HepG2 (cell line): Measurements from ENCODE around the gene DCAF15. TPM values are rescaled to one million over a fixed set of nuclear protein-coding genes. Genes with fewer than 3 reads are reported as not detected.

ENCODE experiments used
- FOXC1 ChIP-seq: sonication (generic); formaldehyde crosslinking; IDR thresholded peaks from 2 replicates; pipeline ENCODE4 v1.8.0; 2022; ENCODE audit warnings: mild to moderate bottlenecking, missing genetic modification reagents, borderline replicate concordance
- HES4 ChIP-seq: sonication (generic); formaldehyde crosslinking; IDR thresholded peaks from 2 replicates; pipeline ENCODE4 v1.9.0; 2021; ENCODE audit warnings: mild to moderate bottlenecking, missing genetic modification reagents, borderline replicate concordance
- KAT8 ChIP-seq: IDR thresholded peaks from 2 replicates; pipeline ENCODE4 v1.6.1; 2016; ENCODE audit warnings: missing genetic modification reagents, missing compliant biosample characterization
- MAF1 ChIP-seq: sonication (generic); formaldehyde crosslinking; IDR thresholded peaks from 2 replicates; pipeline ENCODE4 v1.5.0; 2020; ENCODE audit warnings: missing genetic modification reagents, borderline replicate concordance
- REPIN1 ChIP-seq: sonication (generic); formaldehyde crosslinking; IDR thresholded peaks from 2 replicates; pipeline ENCODE4 v1.8.0; 2022; ENCODE audit warnings: missing genetic modification reagents, low read depth, mild to moderate bottlenecking, borderline replicate concordance
- SP2 ChIP-seq: sonication (generic); formaldehyde crosslinking; IDR thresholded peaks from 2 replicates; pipeline ENCODE4 v1.5.1; 2020; ENCODE audit warnings: mild to moderate bottlenecking, missing genetic modification reagents
- SRSF4 ChIP-seq: fragments of 200-400 bp; formaldehyde crosslinking; IDR thresholded peaks from one replicate; pipeline ENCODE4 v1.6.1; 2018; ENCODE audit warnings: mild to moderate bottlenecking, low read depth, low read length, moderate library complexity; ENCODE audit not compliant: poor library complexity, severe bottlenecking
- ZMAT3 ChIP-seq: sonication (generic); formaldehyde crosslinking; conservative IDR thresholded peaks from 2 replicates; pipeline ENCODE4 v1.7.0; 2021; ENCODE audit warnings: missing genetic modification reagents
- ZNF160 ChIP-seq: sonication (generic); formaldehyde crosslinking; IDR thresholded peaks from 2 replicates; pipeline ENCODE4 v1.8.0; 2022; ENCODE audit warnings: mild to moderate bottlenecking, inconsistent platforms, missing genetic modification reagents
- ZNF615 ChIP-seq: sonication (generic); formaldehyde crosslinking; IDR thresholded peaks from 2 replicates; pipeline ENCODE4 v1.5.0; 2020; ENCODE audit warnings: mild to moderate bottlenecking, missing genetic modification reagents, borderline replicate concordance
- ZNF790 ChIP-seq: sonication (generic); formaldehyde crosslinking; IDR thresholded peaks from 2 replicates; pipeline ENCODE4 v1.8.0; 2022; ENCODE audit warnings: missing genetic modification reagents, mild to moderate bottlenecking, borderline replicate concordance
- polyA plus RNA-seq, 8 experiments: library from polyadenylated mRNA; depleted of rRNA in 3 of 8; stranded (reverse) in 7 of 8; unstranded in 1 of 8; fragments of >200 nt; fragmentation: Illumina TruSeq in 4 of 8; extraction: Trizol in 4 of 8; gene quantifications; 2 replicates each; pipeline versions ENCODE4 v1.2.1 to v1.2.3, GENCODE V29; 2011 to 2016; ENCODE audit warnings: low read depth in 4 of 8, missing spikeins in 1 of 8, mixed read lengths in 1 of 8; ENCODE audit not compliant: insufficient read depth in 1 of 8
- total RNA-seq, 5 experiments: library from RNA; depleted of rRNA; stranded (reverse); fragments of >200 nt; fragmentation: Illumina TruSeq; extraction: Trizol; gene quantifications; 2 replicates each; pipeline ENCODE4 v1.2.3, GENCODE V29; 2016; ENCODE audit warnings: low read depth in 1 of 5
- TF ChIP-seq, protein P1 (sequence below): sonication (generic); formaldehyde crosslinking; IDR thresholded peaks from 2 replicates; pipeline ENCODE4 v1.4.0; 2020; ENCODE audit warnings: missing genetic modification reagents
- TF ChIP-seq, protein P2 (sequence below): sonication (generic); formaldehyde crosslinking; IDR thresholded peaks from 2 replicates; pipeline ENCODE4 v1.4.0; 2020; ENCODE audit warnings: missing genetic modification reagents
- TF ChIP-seq, protein P3 (sequence below): sonication (generic); formaldehyde crosslinking; IDR thresholded peaks from 2 replicates; pipeline ENCODE4 v1.4.0; 2020; ENCODE audit warnings: missing genetic modification reagents
- TF ChIP-seq, protein P4 (sequence below): sonication (generic); formaldehyde crosslinking; IDR thresholded peaks from 2 replicates; pipeline ENCODE4 v1.5.1; 2020; ENCODE audit warnings: missing genetic modification reagents, mild to moderate bottlenecking, borderline replicate concordance
- TF ChIP-seq, protein P5 (sequence below): sonication (generic); formaldehyde crosslinking; IDR thresholded peaks from 2 replicates; pipeline ENCODE4 v1.4.0; 2020; ENCODE audit warnings: mild to moderate bottlenecking, missing genetic modification reagents

The DCAF15 gene
- total and polyA plus RNA-seq, 2 of the 13 experiments (the other 11 are each of a cell fraction or from before 2014, with no cell fraction given), result 13.6 to 14.0 TPM

DNA sequence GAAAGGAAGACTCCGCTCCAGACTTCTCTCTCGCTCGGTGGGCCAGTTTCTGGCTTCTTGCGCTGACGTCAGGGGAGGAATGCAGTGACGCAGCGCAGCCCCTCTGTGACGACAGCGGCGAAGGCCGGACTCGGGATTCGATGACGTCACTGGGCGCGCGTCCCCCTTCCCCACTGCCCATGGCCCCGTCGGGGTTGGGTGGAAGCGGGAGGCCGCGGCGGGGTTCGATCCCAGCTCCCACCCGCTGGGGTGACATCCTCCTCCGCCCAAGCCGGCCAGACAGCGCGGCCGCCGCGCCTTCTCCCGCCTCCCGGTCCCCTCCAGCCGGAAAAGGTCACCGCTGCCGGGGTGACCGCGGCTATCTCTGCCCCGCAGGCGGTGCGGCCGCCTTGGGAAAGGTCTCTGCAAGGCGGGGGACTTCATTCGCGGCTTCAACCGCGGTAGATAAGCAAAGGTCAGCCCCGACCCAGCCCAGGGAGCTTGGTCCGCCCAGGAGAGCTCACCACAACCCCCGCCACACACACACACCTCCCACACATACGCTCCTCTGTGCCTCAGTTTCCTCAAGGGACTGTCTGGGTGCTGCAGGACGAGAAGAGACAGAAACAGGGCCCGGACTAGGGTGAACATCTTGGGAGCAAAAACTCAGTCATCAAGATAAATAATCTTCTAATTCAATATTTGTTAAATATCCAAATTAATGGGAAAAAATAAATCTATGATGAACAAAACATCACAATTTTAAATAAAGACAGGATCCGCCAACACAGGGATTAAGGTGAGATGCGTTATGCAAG lies 54.7 kb downstream of the DCAF15 start (continued):
- TF ChIP-seq, protein P1, sequence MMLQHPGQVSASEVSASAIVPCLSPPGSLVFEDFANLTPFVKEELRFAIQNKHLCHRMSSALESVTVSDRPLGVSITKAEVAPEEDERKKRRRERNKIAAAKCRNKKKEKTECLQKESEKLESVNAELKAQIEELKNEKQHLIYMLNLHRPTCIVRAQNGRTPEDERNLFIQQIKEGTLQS, result peak; percentile 86
- peak; percentile 87 for TF ChIP-seq KAT8 (CRISPR knock-in tag)
- TF ChIP-seq FOXC1 (CRISPR knock-in tag), result peak; percentile 88
- peak; percentile 68; the same call in 1 of the 2 replicates for TF ChIP-seq ZMAT3
- peak; percentile 76 for TF ChIP-seq SP2 (CRISPR knock-in tag)
- TF ChIP-seq, protein P2, sequence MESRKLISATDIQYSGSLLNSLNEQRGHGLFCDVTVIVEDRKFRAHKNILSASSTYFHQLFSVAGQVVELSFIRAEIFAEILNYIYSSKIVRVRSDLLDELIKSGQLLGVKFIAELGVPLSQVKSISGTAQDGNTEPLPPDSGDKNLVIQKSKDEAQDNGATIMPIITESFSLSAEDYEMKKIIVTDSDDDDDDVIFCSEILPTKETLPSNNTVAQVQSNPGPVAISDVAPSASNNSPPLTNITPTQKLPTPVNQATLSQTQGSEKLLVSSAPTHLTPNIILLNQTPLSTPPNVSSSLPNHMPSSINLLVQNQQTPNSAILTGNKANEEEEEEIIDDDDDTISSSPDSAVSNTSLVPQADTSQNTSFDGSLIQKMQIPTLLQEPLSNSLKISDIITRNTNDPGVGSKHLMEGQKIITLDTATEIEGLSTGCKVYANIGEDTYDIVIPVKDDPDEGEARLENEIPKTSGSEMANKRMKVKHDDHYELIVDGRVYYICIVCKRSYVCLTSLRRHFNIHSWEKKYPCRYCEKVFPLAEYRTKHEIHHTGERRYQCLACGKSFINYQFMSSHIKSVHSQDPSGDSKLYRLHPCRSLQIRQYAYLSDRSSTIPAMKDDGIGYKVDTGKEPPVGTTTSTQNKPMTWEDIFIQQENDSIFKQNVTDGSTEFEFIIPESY (CRISPR knock-in tag), result no peak; the same call in 1 of the 2 replicates
- TF ChIP-seq, protein P3, sequence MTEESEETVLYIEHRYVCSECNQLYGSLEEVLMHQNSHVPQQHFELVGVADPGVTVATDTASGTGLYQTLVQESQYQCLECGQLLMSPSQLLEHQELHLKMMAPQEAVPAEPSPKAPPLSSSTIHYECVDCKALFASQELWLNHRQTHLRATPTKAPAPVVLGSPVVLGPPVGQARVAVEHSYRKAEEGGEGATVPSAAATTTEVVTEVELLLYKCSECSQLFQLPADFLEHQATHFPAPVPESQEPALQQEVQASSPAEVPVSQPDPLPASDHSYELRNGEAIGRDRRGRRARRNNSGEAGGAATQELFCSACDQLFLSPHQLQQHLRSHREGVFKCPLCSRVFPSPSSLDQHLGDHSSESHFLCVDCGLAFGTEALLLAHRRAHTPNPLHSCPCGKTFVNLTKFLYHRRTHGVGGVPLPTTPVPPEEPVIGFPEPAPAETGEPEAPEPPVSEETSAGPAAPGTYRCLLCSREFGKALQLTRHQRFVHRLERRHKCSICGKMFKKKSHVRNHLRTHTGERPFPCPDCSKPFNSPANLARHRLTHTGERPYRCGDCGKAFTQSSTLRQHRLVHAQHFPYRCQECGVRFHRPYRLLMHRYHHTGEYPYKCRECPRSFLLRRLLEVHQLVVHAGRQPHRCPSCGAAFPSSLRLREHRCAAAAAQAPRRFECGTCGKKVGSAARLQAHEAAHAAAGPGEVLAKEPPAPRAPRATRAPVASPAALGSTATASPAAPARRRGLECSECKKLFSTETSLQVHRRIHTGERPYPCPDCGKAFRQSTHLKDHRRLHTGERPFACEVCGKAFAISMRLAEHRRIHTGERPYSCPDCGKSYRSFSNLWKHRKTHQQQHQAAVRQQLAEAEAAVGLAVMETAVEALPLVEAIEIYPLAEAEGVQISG, result peak; percentile 80; the same call in 1 of the 2 replicates
- TF ChIP-seq, protein P4, sequence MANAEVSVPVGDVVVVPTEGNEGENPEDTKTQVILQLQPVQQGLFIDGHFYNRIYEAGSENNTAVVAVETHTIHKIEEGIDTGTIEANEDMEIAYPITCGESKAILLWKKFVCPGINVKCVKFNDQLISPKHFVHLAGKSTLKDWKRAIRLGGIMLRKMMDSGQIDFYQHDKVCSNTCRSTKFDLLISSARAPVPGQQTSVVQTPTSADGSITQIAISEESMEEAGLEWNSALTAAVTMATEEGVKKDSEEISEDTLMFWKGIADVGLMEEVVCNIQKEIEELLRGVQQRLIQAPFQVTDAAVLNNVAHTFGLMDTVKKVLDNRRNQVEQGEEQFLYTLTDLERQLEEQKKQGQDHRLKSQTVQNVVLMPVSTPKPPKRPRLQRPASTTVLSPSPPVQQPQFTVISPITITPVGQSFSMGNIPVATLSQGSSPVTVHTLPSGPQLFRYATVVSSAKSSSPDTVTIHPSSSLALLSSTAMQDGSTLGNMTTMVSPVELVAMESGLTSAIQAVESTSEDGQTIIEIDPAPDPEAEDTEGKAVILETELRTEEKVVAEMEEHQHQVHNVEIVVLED, result peak; percentile 78; the same call in 1 of the 2 replicates
- TF ChIP-seq ZNF790, result peak; percentile 97
- 0 out of 2 replicates have a peak, but pooled peaks have one; percentile 41 for TF ChIP-seq MAF1 (CRISPR knock-in tag)
- TF ChIP-seq HES4 (CRISPR knock-in tag), result peak; percentile 78; the same call in 1 of the 2 replicates
- TF ChIP-seq REPIN1 (CRISPR knock-in tag), result peak; percentile 70
- TF ChIP-seq, protein P5, sequence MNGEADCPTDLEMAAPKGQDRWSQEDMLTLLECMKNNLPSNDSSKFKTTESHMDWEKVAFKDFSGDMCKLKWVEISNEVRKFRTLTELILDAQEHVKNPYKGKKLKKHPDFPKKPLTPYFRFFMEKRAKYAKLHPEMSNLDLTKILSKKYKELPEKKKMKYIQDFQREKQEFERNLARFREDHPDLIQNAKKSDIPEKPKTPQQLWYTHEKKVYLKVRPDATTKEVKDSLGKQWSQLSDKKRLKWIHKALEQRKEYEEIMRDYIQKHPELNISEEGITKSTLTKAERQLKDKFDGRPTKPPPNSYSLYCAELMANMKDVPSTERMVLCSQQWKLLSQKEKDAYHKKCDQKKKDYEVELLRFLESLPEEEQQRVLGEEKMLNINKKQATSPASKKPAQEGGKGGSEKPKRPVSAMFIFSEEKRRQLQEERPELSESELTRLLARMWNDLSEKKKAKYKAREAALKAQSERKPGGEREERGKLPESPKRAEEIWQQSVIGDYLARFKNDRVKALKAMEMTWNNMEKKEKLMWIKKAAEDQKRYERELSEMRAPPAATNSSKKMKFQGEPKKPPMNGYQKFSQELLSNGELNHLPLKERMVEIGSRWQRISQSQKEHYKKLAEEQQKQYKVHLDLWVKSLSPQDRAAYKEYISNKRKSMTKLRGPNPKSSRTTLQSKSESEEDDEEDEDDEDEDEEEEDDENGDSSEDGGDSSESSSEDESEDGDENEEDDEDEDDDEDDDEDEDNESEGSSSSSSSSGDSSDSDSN (CRISPR knock-in tag), result peak; percentile 93
- no peak for TF ChIP-seq SRSF4
- TF ChIP-seq ZNF615 (CRISPR knock-in tag), result no peak
- peak; percentile 81 for TF ChIP-seq ZNF160 (CRISPR knock-in tag)
